Measurements from ENCODE around the gene EID2. TPM values are rescaled to one million over a fixed set of nuclear protein-coding genes. Genes with fewer than 3 reads are reported as not detected.

Gene EID2

Small RNA genes lying within 50 kb of the gene (small RNA-seq; reads per million reads assigned to genes)
- not detected for gene RPS29P24 (ENCODE audit: insufficient read depth)
